HG02623 (cell line): ENCODE data around the gene POU3F1.

Experiments used
- ATAC-seq: cut with Tn5 transposase; IDR thresholded peaks from one replicate; pipeline ENCODE4 v1.9.1; 2021; ENCODE audit warnings: moderate library complexity; ENCODE audit not compliant: unreplicated experiment

Gene POU3F1

DNA sequence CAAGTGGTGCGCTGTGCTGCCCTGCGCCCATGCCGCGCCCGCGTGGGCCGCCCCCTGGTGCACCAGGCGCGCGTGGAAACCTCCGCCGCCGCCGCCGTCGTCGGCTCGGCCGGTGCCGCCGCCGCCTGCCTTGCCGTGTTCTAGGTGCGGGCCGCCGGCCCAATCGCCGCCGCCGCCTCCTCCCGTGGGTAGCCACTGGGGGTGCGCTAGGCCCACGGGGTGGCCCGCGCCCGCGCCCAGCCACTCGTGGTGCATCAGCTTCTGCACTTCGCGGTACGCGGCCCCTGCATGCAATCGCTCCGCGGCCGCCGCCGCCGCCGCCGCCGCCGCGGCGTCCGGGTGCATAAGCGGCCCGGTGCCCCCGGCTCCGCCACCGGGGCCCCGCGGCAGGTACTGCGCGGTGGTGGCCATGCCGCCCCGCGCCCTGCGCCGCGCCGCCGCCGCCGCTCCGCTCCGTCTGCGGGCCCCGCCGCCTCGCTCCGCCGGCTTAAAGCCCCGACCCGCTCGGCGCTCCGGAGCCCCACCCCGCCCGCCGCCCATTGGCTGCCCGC, at the start of gene POU3F1:
Gene POU3F1, minus strand, starts transcription at position 461 of the 551 bp plus-strand sequence. Its CDS starts 50 bp downstream, at position 411.
- peak; percentile 10 for ATAC-seq

DNA sequence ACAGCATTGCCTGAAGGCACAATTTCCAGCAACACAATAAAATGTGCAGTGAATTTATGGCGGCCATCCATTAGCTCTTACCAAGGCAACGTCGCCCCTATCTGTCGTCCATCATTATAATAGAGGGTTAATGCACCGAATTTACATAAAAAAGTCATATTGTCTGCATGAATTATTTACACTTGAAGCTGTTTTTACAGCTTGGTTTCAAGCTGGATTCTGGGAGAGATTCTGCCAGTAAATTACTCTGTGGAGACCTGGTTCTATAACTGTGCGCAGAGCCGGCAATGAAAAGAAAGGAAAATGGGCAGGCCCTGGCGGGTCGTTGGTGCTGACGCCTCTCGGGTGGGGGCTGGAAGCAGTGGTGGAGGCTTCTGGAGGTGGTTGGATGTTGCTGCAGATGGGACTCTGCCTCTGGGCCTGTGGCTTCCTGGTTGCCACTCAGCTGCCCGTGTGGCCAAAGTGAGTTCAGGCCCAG, 48.9 kb upstream of the POU3F1 start:
- no peak for ATAC-seq

DNA sequence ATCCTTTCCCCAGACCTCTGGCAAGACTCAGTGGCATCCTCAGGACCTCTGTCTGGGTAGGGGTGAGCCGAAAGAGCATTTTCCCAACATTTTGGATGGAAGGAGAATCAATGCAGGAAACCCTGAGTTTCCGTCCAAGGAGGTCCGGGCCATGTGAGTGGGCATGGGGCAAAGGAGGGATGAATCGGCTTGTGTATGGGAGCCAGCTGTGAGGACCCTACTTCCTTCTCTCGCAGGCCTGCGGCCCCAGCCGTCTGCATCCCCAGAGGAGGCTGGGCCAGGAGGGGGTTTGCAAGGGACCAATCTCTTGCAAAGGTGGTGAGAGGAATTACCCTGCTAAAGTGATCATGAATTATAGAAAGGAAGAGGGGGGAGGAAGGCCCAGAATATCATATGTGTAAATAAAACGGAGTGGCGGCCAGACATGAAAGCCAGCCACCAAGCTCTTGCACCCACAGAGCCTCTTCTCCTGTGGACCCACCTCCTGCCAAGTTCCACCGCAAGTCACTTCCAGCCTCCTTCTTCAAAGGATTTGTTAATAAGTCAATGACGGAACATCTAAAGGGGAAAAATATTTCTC, 48.2 kb upstream of the POU3F1 start:
- no peak for ATAC-seq

DNA sequence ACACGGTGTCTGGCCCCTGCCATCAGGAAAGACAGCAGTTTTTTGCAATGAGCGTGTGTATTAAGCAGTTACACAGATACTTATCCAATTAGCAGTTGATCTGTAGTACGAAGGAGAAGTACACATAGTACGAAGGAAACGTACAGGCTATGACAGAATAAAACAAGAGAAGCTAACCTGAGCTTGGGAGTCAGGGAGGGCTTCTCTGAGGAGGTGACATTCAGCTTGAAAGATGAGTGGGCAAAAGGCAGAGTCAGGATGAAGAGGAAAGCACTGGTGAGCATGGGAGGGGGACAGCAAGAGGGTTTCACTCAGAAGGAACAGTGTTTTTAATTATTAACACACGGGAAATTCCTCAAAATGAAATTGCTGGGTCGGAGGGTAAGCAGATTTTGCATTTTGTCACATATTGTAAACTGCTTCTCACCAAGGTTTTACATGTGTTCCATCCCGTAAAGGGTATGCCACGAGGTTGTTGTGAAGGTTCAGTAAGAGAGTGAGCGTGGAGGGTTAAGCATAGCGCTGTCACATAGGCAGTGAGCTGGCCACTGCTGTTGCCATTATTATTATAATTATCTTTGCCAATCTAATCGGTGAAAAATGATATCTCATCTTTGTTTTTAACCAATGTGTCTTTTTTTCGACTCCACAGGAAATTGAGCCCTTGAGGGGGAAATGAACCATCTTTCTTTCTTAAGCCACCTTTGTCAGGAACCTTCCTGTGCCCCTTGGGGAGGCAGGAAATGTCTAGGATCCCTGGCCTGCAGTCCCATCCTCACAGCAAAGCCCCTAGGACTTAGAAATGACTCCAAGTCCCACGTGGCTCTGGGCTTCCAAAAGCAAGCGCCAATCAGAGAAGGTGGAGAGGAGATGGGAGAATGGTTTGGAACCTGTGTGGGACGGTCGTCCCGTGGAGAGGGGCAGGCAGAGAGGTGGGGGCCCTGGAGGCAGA, 47.3 kb upstream of the POU3F1 start:
- ATAC-seq: no peak

DNA sequence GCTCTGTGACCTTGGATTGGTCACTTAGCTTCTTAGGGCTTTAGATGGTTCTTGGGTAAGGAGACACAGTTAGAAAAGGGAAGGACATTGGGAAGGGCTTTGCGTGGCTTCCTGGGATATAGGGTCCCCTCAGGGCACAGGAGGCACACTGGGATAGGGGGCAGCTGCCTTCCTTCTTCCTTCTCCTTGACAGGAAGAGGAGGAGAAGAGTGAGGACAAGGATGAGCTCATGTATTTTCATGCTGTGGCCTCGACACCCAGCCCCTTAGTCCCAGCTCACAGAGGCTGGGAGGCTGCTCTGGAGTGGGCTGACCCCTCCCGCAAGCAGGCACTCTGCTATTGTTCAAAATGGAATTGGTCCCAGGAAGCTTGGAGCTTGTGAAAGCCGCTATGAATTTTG, 45.7 kb upstream of the POU3F1 start:
- ATAC-seq: no peak

DNA sequence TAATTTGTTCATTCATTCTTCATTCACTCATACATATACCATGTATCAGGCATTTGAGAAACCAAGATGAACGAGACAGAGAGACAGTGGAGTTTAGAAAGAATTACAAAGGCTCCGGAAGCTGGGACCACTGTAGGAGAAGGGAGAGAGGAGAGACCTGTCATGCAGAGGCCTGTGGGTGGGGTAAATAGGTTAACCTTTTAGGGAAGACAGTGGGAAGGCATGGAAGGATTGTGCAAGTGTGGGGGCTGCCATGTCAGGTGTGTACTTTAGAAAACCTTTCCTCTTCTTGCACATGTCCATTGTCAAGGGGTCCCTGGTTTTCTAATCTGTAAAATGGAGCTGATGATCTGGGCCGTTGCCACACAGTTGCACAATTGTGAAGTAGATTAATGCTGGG, 44.2 kb upstream of the POU3F1 start:
- no peak for ATAC-seq

DNA sequence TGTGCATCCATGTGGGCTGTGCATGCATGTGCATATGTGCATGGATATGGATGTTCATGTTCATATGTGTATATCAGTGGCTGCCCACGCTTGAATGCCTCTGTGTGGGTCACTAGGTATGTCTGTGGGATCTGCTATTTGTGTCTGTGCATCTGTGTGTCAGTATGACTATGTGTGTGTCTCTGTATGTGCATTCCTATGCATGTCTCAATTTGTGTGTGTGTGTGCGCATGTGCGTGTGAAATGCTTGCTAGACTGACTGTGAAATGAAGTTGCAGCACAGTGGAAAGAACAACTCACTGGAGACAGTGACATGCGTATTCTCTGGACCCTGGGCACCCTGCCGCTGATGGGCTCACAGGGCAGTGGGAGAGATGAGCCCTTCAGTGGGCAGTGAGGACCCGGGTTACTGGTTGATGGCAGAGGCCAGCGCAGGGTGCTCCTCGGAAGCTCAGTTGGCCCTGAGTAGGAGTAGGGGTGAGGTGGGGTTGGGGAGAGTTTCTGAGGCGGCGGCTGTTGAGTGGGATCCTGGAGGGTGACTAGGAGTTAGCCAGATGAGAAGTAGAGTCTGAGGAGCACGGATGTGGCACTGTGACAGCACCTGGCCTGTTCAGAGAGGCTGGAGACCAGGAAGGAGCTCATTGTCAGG, 43.2 kb upstream of the POU3F1 start:
- ATAC-seq: no peak

DNA sequence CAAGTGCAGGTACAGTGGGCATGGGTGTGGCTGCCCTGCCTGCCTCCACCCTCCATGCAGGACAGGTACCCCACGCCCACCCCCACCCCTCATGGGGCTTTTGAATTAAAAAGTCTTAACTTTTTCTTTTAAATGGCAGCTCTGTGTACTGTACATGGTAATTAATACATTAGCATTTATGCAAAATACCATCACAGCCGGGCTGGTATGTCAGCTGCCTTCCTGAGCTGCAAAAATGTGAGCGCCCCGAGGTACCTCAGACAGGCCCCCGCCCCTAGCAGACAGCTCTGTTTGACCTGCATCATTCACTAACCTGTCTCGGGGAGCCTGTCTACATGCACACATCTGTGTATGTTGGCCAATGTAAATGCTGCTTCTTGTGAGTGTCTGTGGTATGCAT, 42.2 kb upstream of the POU3F1 start:
- no peak for ATAC-seq

DNA sequence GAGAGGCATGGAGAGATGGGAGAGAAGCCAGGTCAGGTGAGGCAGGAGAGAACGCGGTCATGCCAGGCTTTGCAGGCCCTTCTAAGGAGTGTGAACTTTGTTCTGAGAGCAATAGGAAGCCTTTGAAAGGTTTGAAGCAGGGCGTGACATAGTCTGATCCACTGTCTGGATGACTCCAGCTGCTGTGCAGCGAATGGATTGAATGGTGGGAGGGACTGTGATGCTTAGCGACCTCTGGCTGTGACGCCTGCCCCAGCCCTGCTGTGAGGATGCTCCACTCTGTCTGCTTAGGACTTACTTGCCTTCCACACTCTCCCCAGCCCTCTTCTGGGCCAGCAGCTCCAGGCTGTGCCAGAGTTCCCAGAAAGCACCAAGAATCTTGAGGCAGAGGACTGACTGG, 41.8 kb upstream of the POU3F1 start:
- ATAC-seq: no peak

DNA sequence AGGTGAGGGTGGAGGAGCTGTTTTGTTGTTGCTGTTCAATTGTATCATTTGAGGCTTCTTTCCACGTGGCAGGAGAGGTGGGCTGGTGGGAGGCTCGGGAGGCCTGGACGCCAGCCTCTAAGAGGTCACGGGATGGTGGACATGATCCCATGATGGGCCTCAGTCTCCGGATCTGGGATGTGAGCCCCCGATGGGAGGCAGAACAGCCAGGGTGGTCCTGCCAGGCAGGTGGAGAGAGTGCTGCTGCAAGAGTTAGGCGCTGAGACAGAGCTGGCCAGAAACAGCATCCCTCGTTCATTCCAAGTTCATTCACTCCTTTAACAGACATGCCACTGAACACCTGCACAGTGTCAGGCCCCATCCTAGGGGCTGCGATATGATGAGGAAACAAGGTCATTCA, 41.1 kb upstream of the POU3F1 start:
- ATAC-seq: no peak

DNA sequence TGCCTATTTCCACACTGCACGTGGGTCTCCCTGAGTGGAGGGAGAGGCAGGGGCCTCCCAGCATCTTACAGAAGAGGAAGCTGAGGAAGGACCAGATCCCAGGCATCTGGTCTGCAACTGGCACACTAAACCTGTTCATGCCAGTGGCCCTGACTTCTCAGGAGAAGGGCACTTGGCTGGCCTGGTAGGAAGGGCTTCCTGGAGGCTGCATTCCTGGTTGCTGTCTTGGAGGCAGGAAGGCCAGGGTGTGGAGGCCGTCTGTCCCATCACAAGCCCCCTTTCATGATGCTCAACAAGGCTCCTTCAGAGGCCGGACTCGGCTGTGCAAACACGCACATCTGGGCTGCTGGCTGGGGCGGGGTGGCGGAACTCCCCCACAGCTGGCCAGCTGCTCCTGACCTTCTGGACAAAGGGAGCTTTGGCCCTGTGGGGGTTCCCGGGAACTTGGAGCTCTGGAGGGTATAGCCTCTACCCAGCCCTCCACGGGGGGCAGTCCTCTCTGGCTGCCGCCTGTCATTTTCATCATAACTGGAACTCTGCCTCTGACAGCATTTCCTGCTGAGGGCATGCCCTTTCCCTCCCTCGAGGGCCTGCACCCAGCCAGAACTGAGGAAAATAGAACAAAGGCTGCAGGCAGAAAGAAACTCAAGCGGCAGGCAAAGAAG, 39.2 kb upstream of the POU3F1 start:
- no peak for ATAC-seq

DNA sequence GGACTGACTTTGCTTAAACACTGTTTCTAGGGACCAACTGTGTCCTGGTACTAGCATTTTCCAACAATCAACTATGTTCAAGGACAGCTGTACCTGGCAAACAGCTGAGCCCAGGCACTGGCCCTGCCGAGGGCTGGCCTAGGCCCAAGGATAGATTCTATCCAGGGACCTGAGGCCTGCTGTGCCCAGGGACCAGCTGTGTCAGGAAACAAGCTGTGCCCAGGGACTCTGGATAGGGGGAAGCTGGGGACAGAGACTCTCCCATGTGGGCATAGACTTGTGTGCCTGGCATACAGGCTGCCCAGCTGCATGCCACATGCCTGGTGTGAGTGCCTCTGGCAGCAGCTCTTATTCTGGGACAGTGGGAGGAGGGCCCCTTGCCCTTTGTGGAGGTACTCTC, 38.1 kb upstream of the POU3F1 start:
- ATAC-seq: no peak

DNA sequence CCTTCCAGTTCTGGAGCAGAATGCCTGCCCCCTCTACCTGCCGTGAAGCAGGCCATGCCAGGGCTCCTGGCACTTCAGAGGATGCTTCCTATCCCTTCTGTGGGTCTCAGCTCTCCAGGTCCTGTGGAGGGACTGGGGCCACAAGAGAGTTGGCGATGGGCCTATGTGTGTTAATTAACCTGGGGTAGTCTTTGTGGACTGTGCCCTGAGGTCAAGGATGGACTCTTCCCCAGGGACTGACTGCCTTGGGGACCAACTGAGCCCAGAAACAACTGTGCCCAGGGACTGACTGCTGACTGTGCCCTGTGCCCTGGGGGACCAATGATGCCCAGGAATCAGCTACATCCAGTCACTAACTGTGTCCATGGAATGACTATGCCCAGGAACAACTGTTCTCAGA, 37.5 kb upstream of the POU3F1 start:
- ATAC-seq: no peak

DNA sequence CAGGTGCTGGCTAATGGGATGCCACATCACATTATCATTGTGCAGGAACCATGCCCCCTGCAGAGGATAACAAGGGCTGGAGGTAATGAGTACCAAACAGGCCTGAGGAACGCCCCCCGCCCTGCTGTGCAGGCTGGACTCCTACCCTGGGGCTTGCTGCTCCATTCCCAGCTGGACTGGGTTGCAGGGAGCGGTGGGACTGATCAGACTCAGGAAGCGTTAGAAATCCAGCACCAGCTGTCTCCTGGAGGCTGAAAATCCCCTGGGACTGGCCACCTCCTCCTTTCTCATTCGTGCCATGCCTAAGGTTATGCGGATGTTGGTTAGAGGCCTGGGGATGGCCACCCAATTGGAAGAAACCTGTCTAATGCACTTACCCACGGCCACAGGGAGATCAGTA, 36.9 kb upstream of the POU3F1 start:
- no peak for ATAC-seq

DNA sequence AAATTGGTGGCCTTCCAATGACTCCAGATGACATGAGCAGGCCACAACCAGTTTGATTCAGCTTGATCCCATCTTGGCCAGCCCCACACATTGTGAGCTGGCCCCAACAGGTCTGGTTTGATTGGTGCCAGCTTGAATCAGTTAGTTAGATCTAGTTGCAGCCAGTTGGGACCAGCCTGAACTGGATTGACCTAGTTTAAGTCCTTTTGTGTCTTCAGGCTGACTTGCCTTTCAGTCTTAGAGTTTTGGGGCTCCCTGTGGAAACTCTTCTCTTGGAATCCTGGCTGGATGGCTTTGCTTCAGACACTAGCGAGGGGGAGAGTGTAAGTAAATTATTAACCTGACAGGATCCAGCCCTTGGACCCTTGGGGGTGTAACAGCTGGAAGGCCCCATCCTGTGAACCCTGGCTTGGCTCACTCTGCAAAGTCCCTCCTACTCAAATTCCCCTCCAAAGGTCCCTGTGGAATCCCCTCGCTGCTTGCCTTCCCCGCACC, 36.2 kb upstream of the POU3F1 start:
- ATAC-seq: no peak

DNA sequence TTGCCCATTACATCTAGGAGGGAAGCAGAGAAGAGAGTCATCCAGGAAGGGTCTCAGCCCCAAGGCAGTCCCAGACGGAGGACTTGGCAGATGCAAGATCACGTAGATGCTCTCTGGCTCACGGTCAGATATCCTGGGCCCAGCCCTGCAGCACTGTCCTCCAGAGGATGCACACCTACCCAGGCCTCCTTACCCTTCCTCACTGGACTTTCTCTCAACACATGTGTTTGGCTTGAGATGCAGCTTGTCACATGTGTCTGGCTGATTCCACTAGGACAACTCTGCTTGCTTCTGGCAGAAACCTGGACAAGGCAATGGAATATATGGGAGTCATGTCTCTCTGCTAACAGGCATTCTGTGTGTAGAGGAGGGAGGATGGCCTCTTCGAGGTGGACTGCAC, 32.4 kb upstream of the POU3F1 start:
- no peak for ATAC-seq

DNA sequence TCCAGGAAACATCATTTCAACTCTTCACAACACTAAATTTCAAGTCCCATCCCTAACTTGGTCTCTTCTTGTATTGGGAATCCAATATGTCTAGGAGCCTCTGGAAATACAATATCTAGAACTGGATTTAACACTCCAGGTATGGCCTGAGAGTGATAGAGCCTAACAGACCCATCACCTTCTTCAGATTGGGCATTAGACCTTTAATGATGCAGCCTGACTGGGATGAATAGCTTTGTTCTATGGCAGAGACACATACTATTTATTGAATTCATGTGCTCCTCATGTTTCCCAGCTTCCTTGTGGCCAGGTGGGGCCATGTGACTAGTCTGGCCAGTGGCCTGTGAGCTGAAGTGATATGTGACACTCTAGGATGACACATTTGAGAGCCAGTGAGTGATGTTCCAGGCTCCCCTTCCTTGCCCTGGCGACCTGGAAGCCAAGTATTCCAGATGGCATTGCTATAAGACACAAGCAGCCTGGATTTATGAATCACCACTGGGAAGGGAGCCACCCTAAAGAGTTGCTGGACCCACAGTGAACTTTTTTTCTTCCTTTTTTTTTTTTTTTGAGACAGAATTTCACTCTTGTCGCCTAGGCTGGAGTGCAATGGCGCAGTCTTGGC, 31.0 kb upstream of the POU3F1 start:
- ATAC-seq: no peak

DNA sequence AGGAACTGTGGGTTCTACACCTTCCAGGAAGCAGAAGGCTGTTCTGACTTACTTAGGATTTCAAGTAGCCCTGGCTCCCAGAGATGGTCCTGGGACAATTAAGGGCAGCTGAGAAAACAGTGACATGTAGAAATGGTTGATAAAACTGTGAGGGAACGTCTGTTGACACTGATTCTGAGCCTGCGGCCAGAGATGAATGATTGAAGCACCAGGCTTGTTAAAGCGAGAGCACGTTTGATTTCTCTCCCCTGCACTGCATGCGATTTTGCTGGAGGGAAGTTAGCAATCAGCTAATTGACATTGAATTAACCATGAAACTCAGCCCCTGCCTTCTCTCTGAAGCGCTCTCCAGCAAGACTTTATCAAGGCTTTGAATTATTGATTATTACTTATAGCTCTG, 29.9 kb upstream of the POU3F1 start:
- no peak for ATAC-seq

DNA sequence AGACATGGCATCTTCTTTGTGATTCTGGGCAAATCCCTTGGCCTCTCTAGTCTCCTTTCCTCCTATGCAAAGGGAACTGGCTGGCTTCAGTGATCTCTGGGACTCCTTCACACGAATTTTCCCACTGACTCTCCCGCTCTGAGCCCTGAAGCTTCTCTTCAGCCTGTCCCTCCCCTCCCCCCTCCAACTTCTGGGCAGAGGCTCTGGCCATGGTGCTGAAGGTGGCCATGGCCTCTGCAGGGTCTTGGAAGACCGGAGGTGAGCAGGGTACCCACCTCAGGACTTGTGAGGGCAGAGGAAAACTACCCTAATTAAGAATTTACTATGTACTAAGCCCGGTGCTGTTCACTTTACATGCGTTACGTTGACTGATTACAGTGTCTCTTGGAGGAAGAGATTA, 29.4 kb upstream of the POU3F1 start:
- ATAC-seq: no peak

DNA sequence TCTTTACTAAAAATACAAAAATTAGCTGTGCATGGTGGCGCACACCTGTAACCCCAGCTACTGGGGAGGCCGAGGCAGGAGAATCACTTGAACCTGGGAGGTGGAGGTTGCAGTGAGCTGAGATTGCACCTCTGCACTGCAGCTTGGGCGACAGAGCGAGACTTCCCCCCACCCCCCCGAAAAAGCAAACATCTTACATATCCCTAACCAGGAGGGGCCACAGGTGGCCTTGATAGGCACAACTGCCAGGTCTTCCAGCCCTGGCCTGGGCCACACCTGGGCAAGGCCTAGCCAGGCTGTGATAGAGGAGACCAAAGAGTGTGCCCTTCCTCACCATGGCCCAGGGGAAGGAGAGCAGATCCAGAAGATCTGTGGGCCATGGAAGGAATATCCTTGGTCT, 28.6 kb upstream of the POU3F1 start:
- no peak for ATAC-seq
